Fibroblast of gingiva (primary cell): Measurements from ENCODE around the gene COPS2.

Source experiments
- DNase-seq: peaks from one replicate; pipeline ENCODE4 v3.0.0-alpha.2; 2011; ENCODE audit warnings: low read depth

COPS2 gene

GRCh38 chr15:49155834-49156627 is 632 bp upstream of the COPS2 start:
- DNase-seq, result no peak

GRCh38 chr15:49154799-49155109 is 645 bp downstream of the COPS2 start:
- DNase-seq, result no peak

- DNase-seq, result no peak
Measured at GRCh38 chr15:49154359-49154758, 1.0 kb downstream of the COPS2 start.

GRCh38 chr15:49152552-49153312 is 2.7 kb downstream of the COPS2 start:
- peak; percentile 67 for DNase-seq

GRCh38 chr15:49151831-49152230 is 3.6 kb downstream of the COPS2 start:
- no peak for DNase-seq

GRCh38 chr15:49148727-49149126 is 6.7 kb downstream of the COPS2 start:
- no peak for DNase-seq

GRCh38 chr15:49148298-49148697 is 7.1 kb downstream of the COPS2 start:
- no peak for DNase-seq

GRCh38 chr15:49145651-49146609 is 9.5 kb downstream of the COPS2 start:
- peak; percentile 39 for DNase-seq

- DNase-seq, result no peak
Measured at GRCh38 chr15:49137861-49138260, 17.5 kb downstream of the COPS2 start.

GRCh38 chr15:49135911-49136310 is 19.5 kb downstream of the COPS2 start:
- DNase-seq, result no peak

GRCh38 chr15:49135342-49135857 is 20.0 kb downstream of the COPS2 start:
- DNase-seq, result no peak

GRCh38 chr15:49134683-49135341 is 20.6 kb downstream of the COPS2 start:
- DNase-seq, result no peak

GRCh38 chr15:49131403-49131802 is 24.0 kb downstream of the COPS2 start:
- DNase-seq, result no peak

- DNase-seq, result peak; percentile 14
Measured at GRCh38 chr15:49124371-49124770, 31.0 kb downstream of the COPS2 start.

GRCh38 chr15:49122541-49123062 is 32.8 kb downstream of the COPS2 start:
- no peak for DNase-seq

GRCh38 chr15:49121901-49122300 is 33.5 kb downstream of the COPS2 start:
- no peak for DNase-seq

GRCh38 chr15:49120832-49121231 is 34.6 kb downstream of the COPS2 start:
- no peak for DNase-seq

GRCh38 chr15:49116108-49116857 is 39.1 kb downstream of the COPS2 start:
- no peak for DNase-seq

- DNase-seq, result no peak
Measured at GRCh38 chr15:49115062-49115461, 40.3 kb downstream of the COPS2 start.

GRCh38 chr15:49110158-49110944 is 45.0 kb downstream of the COPS2 start:
- no peak for DNase-seq
